ENCODE measurements around the gene GGT6.

DNA sequence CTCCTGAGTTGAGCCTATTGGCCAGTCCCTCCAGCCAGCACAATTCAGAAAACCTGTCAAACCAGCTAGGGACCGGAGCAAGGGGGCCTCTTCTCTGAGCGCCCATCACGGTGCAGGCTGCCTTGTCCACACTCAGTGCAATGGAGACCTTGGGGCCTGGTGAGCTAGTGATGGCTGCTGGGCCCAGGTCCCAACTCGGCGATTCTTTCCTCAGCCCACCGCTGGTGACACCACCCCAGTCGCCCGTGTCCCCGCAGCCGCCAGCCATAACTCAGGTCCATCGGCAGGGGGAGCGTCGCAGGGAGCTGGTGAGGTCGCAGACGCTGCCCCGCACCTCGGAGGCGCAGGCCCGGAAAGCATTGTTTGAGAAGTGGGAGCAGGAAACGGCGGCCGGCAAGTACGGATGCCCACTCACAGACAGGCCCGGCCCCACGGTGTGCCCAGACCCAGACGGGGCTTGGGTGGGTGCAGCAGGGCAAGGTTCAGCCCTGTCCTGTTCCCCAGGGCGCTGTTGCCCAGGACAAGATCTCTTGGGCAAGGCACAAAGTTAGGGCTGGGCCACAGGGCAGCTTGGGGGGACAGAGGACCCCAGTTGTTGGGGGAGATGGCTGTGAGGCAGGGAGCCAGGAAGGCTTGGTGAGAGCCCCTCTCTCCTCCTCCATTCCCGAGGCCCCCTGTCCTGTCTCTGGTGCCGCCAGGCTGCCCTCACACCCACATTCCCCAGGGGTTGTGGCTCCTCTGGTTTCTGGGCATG is 34.7 kb upstream of the GGT6 start:
- no peak for TF ChIP-seq CTCF (IDR thresholded peaks at IDR 0.05; ENCODE audit: insufficient read depth, low read depth, low read length)
- no peak for TF ChIP-seq EZH2 (IDR thresholded peaks at IDR 0.05; ENCODE audit: insufficient read depth, low read length)

Measured in astrocyte (in vitro differentiated cells and primary cell).